ENCODE measurements around the gene LITAFD. TPM values are rescaled to one million over a fixed set of nuclear protein-coding genes. Genes with fewer than 3 reads are reported as not detected.
"Not testable (repeated sequence)": the region's sequence is repeated elsewhere in the genome, so short reads cannot be mapped to it uniquely, and the experiment has no call there.

The LITAFD gene
- total RNA-seq, 4 donors from 2014 or later, result not detected

DNA sequence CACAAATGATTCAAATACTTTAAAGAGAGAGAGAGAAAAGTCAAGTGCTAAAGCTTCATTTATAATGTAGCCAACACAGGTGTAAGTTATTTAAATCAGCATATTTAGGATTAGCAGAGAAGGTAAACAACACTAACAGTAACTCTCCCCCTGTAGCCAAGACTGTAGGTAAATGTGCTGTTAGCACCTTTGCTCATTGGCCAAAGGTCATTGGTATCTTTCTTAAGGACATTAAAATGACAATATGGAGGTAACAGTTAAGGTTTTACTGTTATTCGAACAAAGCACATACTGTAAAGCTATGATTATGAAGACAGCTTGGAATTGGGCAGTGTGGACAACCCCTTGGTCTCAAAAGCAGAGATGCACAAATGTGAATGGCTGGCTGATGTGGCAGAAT, 28.7 kb downstream of the LITAFD start:
- H3K9me3 ChIP-seq, result no peaks in the 10 kb centered on the region
- H3K36me3 ChIP-seq, result peaks cover 25 to 100% (median 56%) of the 10 kb centered on the region in 3 donors
- no peaks in the 10 kb centered on the region for H3K27me3 ChIP-seq
- WGBS, 2 donors, result 85 to 86% methylated on average over 1 of the region's 1 CpG
- intact Hi-C loops (cut with DNase I), result loop anchor here (10.0 kb wide), 1 partner anchor 94 kb away; no protein-coding TSS in a partner anchor
- H3K4me3 ChIP-seq, result no peak overlapping the region
- peaks cover 0 to 53% (median 0%) of the 10 kb centered on the region in 3 donors for H3K4me1 ChIP-seq
- TF ChIP-seq POLR2A (IDR thresholded peaks at IDR 0.05), result no peak
- TF ChIP-seq, protein P1, sequence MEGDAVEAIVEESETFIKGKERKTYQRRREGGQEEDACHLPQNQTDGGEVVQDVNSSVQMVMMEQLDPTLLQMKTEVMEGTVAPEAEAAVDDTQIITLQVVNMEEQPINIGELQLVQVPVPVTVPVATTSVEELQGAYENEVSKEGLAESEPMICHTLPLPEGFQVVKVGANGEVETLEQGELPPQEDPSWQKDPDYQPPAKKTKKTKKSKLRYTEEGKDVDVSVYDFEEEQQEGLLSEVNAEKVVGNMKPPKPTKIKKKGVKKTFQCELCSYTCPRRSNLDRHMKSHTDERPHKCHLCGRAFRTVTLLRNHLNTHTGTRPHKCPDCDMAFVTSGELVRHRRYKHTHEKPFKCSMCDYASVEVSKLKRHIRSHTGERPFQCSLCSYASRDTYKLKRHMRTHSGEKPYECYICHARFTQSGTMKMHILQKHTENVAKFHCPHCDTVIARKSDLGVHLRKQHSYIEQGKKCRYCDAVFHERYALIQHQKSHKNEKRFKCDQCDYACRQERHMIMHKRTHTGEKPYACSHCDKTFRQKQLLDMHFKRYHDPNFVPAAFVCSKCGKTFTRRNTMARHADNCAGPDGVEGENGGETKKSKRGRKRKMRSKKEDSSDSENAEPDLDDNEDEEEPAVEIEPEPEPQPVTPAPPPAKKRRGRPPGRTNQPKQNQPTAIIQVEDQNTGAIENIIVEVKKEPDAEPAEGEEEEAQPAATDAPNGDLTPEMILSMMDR (IDR thresholded peaks at IDR 0.05), result no peak
- H3K27ac ChIP-seq, result no peak overlapping the region
- DNase-seq, result no peak

DNA sequence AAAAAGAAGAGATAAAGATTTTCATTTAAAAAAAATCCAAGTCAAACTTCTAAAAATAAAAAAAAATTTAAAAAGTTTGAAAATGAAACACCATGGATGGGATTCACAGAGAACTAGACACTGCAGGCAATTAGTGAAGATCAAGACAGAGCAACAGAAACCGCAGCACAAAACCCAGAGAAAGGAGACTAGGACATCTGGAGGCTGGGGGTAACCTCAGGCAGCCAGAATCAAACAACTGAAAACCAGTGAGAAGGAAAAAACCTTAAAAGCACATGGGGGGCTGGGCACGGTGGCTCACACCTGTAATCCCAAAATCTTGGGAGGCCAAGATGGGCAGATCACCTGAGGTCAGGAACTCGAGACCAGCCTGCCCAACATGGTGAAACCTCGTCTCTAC, 30.6 kb downstream of the LITAFD start:
- WGBS, 2 donors, result 82 to 84% methylated on average over 4 of the region's 4 CpGs
- Histone ChIP-seq H3K27ac (no peak overlapping the region), H3K4me3 (no peak overlapping the region), H3K27me3 (no peaks in the 10 kb centered on the region), H3K4me1 (peaks cover 0 to 60% (median 0%) of the 10 kb centered on the region in 3 donors), H3K36me3 (peaks cover 14 to 100% (median 53%) of the 10 kb centered on the region in 3 donors), H3K9me3 (no peaks in the 10 kb centered on the region)
- no peak for DNase-seq
- intact Hi-C loops (cut with DNase I), result loop anchor here (10.0 kb wide), 1 partner anchor 92 kb away; no protein-coding TSS in a partner anchor
- no peak for TF ChIP-seq POLR2A (IDR thresholded peaks at IDR 0.05)
- TF ChIP-seq, protein P1 (IDR thresholded peaks at IDR 0.05), result no peak

DNA sequence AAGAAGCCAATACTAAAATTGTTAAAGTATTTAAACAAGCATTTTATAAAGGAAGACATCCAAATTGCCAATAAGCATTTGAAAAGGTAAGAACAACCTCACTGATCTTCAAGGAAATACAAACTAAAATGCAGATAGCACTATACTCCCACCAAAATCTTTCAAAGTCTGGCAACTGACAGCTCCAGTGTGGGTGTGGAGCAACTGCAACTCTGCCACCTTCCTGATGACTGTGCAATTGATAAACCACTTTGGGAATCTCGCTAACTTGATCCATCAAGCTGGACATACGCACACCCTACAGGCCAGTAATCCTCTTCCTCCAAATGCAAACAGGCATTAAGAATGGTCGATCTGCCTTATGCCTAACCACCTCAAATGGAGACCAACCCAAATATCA, 31.9 kb downstream of the LITAFD start:
- WGBS, 2 donors, result 81 to 93% methylated on average over 3 of the region's 3 CpGs
- no peak for DNase-seq

DNA sequence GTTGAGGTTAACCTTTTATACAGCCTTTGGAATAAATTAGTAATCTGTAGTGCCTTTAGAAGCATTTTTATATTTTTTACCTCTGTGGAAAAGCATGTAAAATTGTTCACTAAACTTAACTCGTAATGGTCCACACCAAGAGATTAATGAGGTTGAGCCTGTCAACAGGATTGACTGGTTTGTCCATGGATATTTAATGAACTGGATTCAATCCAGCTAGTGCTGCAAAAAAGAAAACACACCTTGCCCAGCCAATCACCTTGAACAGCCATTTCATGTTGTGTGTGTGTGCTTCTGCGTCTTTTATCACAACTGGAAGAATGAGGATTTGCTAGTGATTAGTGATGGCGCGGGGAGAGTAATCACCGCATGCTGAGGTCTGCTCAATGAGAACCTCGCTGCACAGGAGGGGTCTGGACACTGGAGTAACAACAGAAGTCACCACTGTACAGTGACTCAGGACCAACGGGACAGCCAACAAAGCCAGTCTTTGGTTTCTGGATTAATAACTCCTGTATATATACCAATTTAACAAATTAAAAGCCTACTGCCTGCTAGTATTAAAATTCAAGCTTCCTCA, 33.7 kb downstream of the LITAFD start:
- intact Hi-C loops (cut with DNase I), result loop anchor here (10.0 kb wide), 1 partner anchor 89 kb away; no protein-coding TSS in a partner anchor
- Histone ChIP-seq H3K27me3 (no peaks in the 10 kb centered on the region), H3K27ac (no peak overlapping the region), H3K36me3 (peaks cover 25 to 100% (median 63%) of the 10 kb centered on the region in 3 donors), H3K4me3 (no peak overlapping the region), H3K9me3 (no peaks in the 10 kb centered on the region), H3K4me1 (peaks cover 0 to 42% (median 0%) of the 10 kb centered on the region in 3 donors)
- no peak for DNase-seq
- TF ChIP-seq, protein P1 (IDR thresholded peaks at IDR 0.05), result no peak
- TF ChIP-seq POLR2A (IDR thresholded peaks at IDR 0.05), result no peak
- WGBS, 2 donors, result 68 to 77% methylated on average over 7 of the region's 7 CpGs

More for the DNA sequence above, 31.9 kb downstream of the LITAFD start:
- no peaks in the 10 kb centered on the region for H3K27me3 ChIP-seq
- H3K27ac ChIP-seq, result no peak overlapping the region
- H3K36me3 ChIP-seq, result peaks cover 23 to 100% (median 57%) of the 10 kb centered on the region in 3 donors
- H3K4me3 ChIP-seq, result no peak overlapping the region
- H3K4me1 ChIP-seq, result peaks cover 0 to 50% (median 0%) of the 10 kb centered on the region in 3 donors
- intact Hi-C loops (cut with DNase I), result loop anchor here (10.0 kb wide), 1 partner anchor 91 kb away; no protein-coding TSS in a partner anchor
- H3K9me3 ChIP-seq, result no peaks in the 10 kb centered on the region
- TF ChIP-seq, protein P1 (IDR thresholded peaks at IDR 0.05), result no peak
- no peak for TF ChIP-seq POLR2A (IDR thresholded peaks at IDR 0.05)

GRCh38 chr16:8916541-8917225, 34.5 kb downstream of the LITAFD start:
- 82% methylated on average over 5 of the region's 5 CpGs for WGBS, 2 donors
- Histone ChIP-seq H3K4me3 (no peak overlapping the region), H3K27me3 (no peaks in the 10 kb centered on the region), H3K36me3 (peaks cover 17 to 100% (median 64%) of the 10 kb centered on the region in 3 donors), H3K9me3 (no peaks in the 10 kb centered on the region), H3K4me1 (peaks cover 0 to 34% (median 0%) of the 10 kb centered on the region in 3 donors), H3K27ac (no peak overlapping the region)
- intact Hi-C loops (cut with DNase I), result loop anchor here (10.0 kb wide), 1 partner anchor 88 kb away; no protein-coding TSS in a partner anchor
- no peak for DNase-seq
- no peak for TF ChIP-seq POLR2A (IDR thresholded peaks at IDR 0.05)
- TF ChIP-seq, protein P1 (IDR thresholded peaks at IDR 0.05), result no peak

GRCh38 chr16:8917336-8917735, 35.2 kb downstream of the LITAFD start:
- intact Hi-C loops (cut with DNase I), result loop anchor here (10.0 kb wide), 1 partner anchor 87 kb away; no protein-coding TSS in a partner anchor
- 91 to 95% methylated on average over 9 to 10 of the region's 10 CpGs for WGBS, 2 donors
- not testable (repeated sequence) for H3K4me3 ChIP-seq, H3K27ac ChIP-seq, H3K9me3 ChIP-seq, H3K27me3 ChIP-seq, DNase-seq
- peaks cover 0 to 27% (median 0%) of the 10 kb centered on the region in 3 donors for H3K4me1 ChIP-seq
- H3K36me3 ChIP-seq, result peaks cover 20 to 100% (median 69%) of the 10 kb centered on the region in 3 donors
